Tibial nerve (tissue), 3 donors: ENCODE results near the gene HDAC2.

Source experiments
- POLR2A ChIP-seq, 2 donors: fragments of 450-650 bp; IDR thresholded peaks; one replicate each; pipeline ENCODE4 v1.6.1; 2017; ENCODE audit warnings: antibody characterized with exemption in 2 of 2, mild to moderate bottlenecking in 2 of 2, moderate library complexity in 2 of 2
- TF ChIP-seq, protein P1 (sequence below), 5 experiments: fragments of 200-600 bp in 3 of 5; fragments of 450-650 bp in 2 of 5; sonication (generic) in 3 of 5; IDR thresholded peaks; one replicate each; pipeline ENCODE4 v1.5.1; 2016 to 2019; ENCODE audit warnings: antibody characterized with exemption in 5 of 5, mild to moderate bottlenecking in 3 of 5, moderate library complexity in 2 of 5

DNA sequence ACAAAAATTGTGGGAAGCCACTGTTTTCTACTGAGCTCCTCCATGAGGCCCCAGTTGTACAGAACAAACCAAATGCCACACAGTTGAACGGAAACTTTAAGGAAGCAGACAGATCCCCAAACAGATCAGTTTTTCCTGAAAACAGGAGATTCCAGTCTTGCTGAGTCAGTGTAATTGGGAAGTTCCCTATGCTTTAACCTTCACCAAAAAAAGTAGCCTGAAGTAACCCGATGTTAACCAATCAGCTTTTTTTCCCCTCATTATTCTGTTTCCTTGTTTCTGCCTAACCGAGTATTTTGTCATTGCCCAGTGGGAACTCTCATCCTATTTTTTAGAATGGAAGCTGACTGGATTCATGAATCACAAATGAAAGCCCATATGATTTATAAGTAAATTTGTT is 77.1 kb downstream of the HDAC2 start:
- TF ChIP-seq POLR2A (IDR thresholded peaks at IDR 0.05) = no peak
- TF ChIP-seq, protein P1, sequence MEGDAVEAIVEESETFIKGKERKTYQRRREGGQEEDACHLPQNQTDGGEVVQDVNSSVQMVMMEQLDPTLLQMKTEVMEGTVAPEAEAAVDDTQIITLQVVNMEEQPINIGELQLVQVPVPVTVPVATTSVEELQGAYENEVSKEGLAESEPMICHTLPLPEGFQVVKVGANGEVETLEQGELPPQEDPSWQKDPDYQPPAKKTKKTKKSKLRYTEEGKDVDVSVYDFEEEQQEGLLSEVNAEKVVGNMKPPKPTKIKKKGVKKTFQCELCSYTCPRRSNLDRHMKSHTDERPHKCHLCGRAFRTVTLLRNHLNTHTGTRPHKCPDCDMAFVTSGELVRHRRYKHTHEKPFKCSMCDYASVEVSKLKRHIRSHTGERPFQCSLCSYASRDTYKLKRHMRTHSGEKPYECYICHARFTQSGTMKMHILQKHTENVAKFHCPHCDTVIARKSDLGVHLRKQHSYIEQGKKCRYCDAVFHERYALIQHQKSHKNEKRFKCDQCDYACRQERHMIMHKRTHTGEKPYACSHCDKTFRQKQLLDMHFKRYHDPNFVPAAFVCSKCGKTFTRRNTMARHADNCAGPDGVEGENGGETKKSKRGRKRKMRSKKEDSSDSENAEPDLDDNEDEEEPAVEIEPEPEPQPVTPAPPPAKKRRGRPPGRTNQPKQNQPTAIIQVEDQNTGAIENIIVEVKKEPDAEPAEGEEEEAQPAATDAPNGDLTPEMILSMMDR (IDR thresholded peaks at IDR 0.05) = no peak
